NCI-H187 (cell line): ENCODE measurements around the gene CCNY.
"Not testable (repeated sequence)": the region's sequence is repeated elsewhere in the genome, so short reads cannot be mapped to it uniquely, and the experiment has no call there.

Experiments used
- DNase-seq, 2 experiments: peaks; one replicate each; lab custom pipeline; 2025; lab: John Stamatoyannopoulos, UW

The CCNY gene

GRCh38 chr10:35334297-35334696 is 2.0 kb upstream of the CCNY start:
- no peak for DNase-seq

GRCh38 chr10:35335133-35336083 is 901 bp upstream of the CCNY start:
- DNase-seq = peak in 1 of 2 experiments; percentile 5

- DNase-seq = no peak
These were observed 863 bp downstream of the CCNY start for GRCh38 chr10:35336921-35337823.

- DNase-seq = no peak
These were observed 3.6 kb downstream of the CCNY start for GRCh38 chr10:35339942-35340341.

- DNase-seq = no peak
These were observed 4.7 kb downstream of the CCNY start for GRCh38 chr10:35340975-35341374.

- DNase-seq = no peak
These were observed 5.2 kb downstream of the CCNY start for GRCh38 chr10:35341521-35341920.

GRCh38 chr10:35342183-35342753 is 6.0 kb downstream of the CCNY start:
- DNase-seq = no peak

- DNase-seq = no peak
These were observed 7.4 kb downstream of the CCNY start for GRCh38 chr10:35343739-35344138.

- no peak for DNase-seq
These were observed 9.1 kb downstream of the CCNY start for GRCh38 chr10:35345383-35345742.

- no peak for DNase-seq
These were observed 9.9 kb downstream of the CCNY start for GRCh38 chr10:35346248-35346647.

- DNase-seq = no peak
These were observed 10.8 kb downstream of the CCNY start for GRCh38 chr10:35347121-35347562.

GRCh38 chr10:35347899-35348608 is 11.7 kb downstream of the CCNY start:
- DNase-seq = no peak

GRCh38 chr10:35348609-35349388 is 12.5 kb downstream of the CCNY start:
- no peak for DNase-seq

GRCh38 chr10:35349389-35349915 is 13.1 kb downstream of the CCNY start:
- no peak for DNase-seq

- DNase-seq = no peak
These were observed 14.7 kb downstream of the CCNY start for GRCh38 chr10:35351021-35351420.

- no peak for DNase-seq
These were observed 15.8 kb downstream of the CCNY start for GRCh38 chr10:35352097-35352496.

- no peak for DNase-seq
These were observed 16.2 kb downstream of the CCNY start for GRCh38 chr10:35352512-35352911.

- no peak for DNase-seq
These were observed 17.1 kb downstream of the CCNY start for GRCh38 chr10:35353395-35353794.

- DNase-seq = no peak
These were observed 17.5 kb downstream of the CCNY start for GRCh38 chr10:35353805-35354204.

- DNase-seq = not testable (repeated sequence)
These were observed 17.9 kb downstream of the CCNY start for GRCh38 chr10:35354257-35354656.
